ENCODE data around the gene ADIRF. TPM values are rescaled to one million over a fixed set of nuclear protein-coding genes. Genes with fewer than 3 reads are reported as not detected.
A peak's percentile ranks its signal among the peaks of the same experiment; 100 is the strongest.
"Not testable (repeated sequence)": the region's sequence is repeated elsewhere in the genome, so short reads cannot be mapped to it uniquely, and the experiment has no call there.

The ADIRF gene
- total RNA-seq, 1 donor from 2014 or later, result 599 TPM

DNA sequence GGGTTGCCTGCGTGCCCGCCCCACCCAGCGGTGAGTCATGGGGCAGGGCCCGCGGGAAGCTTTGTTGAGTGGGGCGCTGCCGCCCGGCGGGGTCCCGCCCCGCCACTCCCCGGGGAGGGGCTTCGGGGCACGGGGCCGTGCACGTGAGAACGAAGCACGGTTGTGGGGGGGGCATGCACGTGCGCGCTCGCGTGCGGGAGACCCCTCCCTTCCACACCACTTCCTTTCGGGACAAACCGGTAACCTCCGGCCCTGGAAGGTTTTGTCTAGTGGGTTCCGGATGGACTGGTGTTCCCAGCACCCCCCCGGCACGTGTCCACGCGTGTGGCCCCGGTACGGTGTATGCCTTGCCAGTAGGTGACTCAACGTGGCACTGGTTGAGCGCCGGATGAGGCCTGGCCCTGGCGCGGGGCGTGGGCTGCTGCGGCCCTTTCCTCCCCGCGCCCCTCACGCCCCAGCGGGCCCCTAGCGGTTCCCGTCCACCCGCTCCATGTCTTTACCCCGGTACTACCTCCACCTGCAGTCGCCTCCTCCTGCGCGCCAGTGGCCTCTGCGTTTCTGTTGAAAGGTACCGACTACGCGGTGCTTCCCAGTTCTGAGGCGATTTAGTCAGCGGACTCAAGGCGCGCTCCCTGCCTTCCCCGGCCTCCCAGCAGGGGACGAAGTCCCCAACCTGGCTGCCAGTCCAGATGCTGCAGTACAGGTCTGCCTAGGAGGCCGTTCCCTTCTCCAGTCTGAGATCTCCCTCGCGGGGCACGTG lies 3.1 kb downstream of the ADIRF start:
- peak; percentile 85 for ATAC-seq
- peak; percentile 96 for DNase-seq (ENCODE audit: low spot score)
- intact Hi-C loops (cut with DNase I), result no loop called here

DNA sequence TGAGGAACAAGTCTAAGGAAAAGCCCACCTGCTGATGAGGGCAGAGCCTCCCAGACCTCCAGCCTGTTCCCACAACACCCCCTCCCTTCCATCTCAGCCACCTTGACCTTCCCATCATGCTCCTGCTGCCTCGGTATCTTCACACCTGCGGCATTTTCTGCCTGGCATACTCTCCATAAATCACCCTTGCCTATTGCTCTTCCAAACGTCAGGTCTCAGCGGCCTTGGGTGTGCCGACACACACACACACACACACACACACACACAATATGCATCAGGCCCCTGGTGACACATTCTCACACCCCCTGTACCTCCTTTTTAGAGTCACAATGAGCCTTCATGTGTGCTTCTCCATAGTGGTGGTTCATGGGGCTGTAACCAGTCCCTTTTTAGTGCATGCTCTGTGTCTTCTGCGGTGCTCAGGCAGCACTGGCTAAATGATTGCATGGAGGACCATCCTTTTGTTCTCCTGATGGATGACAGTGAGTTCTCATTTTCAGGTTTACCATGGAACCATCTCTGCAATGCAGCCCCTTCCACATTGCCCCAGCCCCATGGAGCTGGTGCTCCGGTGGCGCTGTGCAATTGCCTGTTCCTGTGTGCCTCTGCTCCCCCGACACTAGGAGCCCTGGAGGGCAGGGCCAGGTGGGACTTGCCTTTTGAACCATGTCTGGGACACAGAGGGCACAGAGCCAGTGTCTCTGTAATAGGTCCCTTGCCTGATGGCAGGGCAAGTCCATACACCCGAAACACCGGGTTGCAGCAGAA lies 4.5 kb downstream of the ADIRF start:
- DNase-seq (ENCODE audit: low spot score) (no peak), ATAC-seq (no peak)
- intact Hi-C loops (cut with DNase I), result no loop called here

DNA sequence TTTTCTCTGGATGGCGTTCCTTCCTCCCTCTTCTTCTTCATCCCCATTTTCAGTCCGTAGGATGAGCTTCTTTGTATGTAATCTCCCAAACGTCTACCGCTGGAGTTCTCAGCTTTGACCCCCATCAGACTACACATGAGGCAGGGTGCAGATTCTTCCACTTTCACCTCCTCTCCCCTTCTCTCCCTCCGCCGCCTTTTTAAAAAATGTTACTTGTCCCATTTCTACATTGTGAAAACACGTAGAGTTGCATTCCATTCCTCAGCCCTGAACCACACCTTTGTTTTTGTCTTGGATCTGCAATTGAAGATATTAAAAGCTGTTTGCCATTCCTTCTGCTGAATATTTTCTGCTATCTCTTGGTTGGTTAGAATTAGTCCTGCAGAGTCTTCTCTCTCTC lies 6.2 kb downstream of the ADIRF start:
- DNase-seq (ENCODE audit: low spot score) (no peak), ATAC-seq (no peak)
- intact Hi-C loops (cut with DNase I), result no loop called here

DNA sequence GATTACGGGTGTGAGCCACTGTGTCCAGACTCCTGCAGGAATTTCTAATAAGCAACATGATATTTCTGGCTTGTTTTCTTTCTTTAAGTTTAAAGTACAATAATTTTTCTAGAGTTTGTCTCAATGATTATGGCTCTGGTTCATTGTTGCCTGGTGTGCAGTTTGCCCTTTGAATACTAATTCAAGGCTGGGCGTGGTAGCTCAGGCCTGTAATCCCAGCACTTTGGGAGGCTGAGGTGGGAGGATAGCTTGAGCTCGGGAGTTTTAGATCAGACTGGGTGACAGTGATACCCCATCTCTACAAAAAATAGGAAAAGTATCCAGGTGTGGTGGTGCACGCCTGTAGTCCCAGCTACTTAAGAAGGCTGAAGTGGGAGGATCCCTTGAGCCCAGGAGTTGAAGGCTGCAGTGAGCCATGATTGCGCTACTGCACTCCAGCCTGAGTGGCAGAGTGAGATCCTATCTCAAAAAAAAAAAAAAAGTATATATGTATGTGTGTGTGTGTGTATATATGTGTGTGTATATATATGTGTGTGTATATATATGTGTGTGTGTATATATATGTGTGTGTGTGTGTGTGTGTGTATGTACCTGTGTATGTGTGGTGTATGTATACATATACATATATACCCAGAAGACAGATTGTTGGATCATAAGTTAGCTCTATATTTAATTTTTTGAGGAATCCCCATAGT lies 8.2 kb downstream of the ADIRF start:
- no peak for DNase-seq (ENCODE audit: low spot score)
- ATAC-seq, result no peak
- intact Hi-C loops (cut with DNase I), result no loop called here

DNA sequence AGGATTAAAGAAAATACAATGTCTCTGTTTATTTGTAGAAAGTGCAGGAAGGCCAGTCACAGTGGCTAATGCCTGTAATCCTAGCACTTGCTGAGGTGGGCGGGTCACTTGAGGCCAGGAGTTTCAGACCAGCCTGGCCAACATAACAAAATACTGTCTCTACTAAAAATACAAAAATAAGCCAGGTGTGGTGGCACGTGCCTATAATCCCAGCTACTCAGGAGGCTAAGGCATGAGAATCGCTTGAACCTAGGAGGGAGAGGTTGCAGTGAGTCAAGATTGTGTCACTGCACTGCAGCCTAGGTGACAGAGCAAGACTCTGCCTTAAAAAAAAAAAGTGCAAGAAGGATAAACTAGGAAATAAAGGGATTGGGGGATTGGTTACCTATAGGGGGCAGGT lies 10.2 kb downstream of the ADIRF start:
- ATAC-seq; intact Hi-C loops (cut with DNase I): not testable (repeated sequence)

DNA sequence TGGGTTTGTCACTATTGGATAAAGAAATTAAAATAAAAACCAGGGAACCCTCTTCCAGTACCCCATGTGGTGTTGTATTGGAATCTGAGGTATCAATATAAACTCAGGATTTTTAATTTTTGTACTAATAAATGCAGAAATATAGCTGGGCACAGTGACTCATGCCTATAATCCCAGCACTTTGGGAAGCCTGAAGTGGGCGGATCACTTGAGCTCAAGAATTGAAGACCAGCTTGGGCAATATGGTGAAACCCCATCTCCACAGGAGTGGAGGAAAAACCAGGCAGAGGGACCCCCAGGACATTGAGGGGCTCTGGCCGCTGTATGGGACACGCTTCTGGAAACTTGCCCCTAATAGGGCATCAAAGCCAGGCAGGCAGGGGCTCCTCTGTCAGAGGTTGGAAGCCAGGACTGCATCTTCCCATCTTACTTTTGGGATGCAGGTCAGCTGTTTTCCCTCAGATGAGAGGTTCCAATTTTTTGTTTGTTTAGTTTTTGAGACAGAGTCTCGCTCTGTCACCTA lies 11.1 kb downstream of the ADIRF start:
- intact Hi-C loops (cut with DNase I), result no loop called here
- ATAC-seq (peak; percentile 14), DNase-seq (ENCODE audit: low spot score) (no peak)

More for the DNA sequence above, 10.2 kb downstream of the ADIRF start:
- DNase-seq (ENCODE audit: low spot score), result not testable (repeated sequence)

DNA sequence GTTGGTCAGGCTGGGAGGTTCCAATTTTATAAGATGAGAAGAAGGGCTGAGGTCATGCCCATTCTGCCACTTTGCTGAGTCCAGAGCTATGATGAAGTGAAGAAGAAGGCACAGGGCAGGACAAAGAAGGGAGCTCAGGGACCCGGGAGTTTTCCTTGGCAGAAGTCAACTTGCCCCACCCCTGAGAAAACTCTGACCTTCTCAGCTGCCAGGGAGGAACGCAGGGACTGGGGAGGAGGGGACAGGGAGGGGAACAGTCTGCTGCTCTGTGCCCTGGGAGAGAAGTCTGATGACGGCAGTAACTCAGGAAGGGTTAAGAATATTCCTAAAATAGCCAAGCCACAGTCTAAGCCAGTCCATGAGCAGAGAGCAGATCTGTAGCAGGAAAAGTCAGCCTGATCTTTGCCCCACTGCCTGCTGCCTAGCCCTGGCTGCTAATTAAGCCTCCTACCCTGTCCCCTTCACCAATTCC lies 11.7 kb downstream of the ADIRF start:
- intact Hi-C loops (cut with DNase I), result no loop called here
- ATAC-seq, result peak; percentile 88
- no peak for DNase-seq (ENCODE audit: low spot score)

DNA sequence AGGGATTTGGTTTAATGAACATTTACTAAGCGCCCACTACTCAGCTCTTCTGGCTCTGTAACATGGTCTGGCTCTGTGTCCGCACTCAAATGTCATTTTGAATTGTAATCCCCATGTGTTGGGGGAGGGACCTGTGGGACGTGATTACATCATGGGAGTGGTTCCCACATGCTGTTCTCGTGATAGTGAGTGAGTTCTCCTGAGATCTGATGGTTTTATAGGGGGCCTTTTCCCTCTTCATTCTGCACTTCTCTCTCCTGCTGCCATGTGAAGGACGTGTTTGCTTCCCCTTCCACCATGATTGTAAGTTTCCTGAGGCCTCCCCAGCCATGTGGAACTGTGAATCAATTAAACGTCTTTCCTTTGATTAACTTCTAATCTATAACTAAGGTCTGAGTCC lies 12.7 kb downstream of the ADIRF start:
- intact Hi-C loops (cut with DNase I); DNase-seq (ENCODE audit: low spot score): not testable (repeated sequence)
- peak; percentile 30 for ATAC-seq

DNA sequence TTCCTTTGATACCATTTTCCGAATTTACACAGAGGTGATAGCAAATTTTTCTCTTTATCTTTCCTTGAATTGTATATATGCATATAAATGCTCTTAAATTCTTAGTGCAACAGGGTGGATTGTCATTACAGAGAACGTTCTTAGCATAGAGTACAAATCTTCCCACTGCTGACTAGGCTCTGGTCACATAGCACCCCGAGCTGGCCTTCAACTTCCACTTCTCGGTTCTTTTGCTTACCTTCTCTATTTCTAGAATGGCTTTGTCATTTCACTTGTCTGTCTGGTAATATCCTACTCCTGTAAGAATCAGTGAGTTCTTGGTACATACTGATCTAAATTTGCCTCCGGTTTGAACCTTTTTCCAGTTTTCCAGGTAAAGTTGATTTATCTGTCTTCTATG lies 13.4 kb downstream of the ADIRF start:
- intact Hi-C loops (cut with DNase I), result no loop called here
- DNase-seq (ENCODE audit: low spot score) (no peak), ATAC-seq (no peak)

DNA sequence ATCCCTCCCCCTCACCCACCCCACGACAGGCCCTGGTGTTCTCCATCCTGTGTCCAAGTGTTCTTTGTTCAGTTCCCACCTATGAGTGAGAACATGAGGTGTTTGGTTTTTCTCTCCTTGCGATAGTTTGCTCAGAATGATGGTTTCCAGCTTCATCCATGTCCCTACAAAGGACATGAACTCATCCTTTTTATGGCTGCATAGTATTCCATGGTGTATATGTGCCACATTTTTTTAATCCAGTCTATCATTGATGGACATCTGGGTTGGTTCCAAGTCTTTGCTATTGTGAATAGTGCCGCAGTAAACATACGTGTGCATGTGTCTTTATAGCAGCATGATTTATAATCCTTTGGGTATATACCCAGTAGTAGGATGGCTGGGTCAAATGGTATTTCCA lies 16.2 kb downstream of the ADIRF start:
- intact Hi-C loops (cut with DNase I); ATAC-seq; DNase-seq (ENCODE audit: low spot score): not testable (repeated sequence)

DNA sequence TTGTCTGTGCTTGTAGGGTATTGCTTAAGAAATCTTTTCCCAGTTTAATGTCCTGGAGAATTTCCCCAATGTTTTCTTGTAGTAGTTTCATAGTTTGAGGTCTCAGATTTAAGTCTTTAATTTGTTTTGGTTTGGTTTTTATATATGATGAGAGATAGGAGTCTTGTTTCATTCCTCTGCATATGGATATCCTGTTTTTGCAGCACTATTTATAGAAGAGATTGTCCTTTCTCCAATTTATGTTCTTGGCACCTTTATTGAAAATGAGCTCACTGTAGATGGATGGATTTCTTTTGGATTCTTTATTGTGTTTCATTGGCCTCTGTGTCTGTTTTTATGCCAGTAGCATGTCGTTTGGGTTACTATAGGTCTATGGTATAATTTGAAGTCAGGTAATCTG lies 20.2 kb downstream of the ADIRF start:
- no peak for ATAC-seq
- DNase-seq (ENCODE audit: low spot score), result no peak
- intact Hi-C loops (cut with DNase I), result no loop called here

DNA sequence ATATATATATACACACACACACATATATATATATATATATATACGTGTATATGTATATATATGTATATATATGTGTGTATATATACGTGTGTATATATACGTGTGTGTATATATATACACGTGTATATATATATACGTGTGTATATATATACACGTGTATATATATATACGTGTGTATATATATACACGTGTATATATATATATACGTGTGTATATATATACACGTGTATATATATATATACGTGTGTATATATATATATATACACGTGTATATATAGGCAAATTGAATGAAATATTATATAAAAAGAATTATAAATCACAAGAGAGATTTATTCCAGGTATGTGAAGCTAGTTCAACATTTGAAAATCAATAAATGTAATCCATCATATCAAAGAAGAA lies 23.1 kb downstream of the ADIRF start:
- DNase-seq (ENCODE audit: low spot score); ATAC-seq: not testable (repeated sequence)

DNA sequence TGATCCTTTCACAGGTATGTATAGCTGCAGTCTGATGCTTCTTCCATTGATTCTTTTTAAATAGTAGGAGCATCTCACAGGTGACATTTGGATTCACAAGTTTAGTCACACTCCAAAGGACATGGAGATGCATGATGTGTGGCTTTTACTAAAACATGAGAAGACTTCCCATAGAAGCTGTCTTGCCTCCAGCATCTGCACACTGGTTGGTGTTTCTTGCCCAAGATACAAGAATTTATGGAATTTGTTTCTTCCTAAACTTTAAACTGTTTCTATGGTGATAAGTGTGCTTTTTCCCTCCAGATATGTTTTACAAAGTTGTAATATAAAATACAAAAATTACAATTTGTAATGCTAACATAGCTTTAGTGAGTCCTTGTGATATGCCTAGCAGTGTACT lies 24.2 kb downstream of the ADIRF start:
- intact Hi-C loops (cut with DNase I), result no loop called here
- DNase-seq (ENCODE audit: low spot score), result no peak
- no peak for ATAC-seq

More for the DNA sequence above, 23.1 kb downstream of the ADIRF start:
- intact Hi-C loops (cut with DNase I), result not testable (repeated sequence)

DNA sequence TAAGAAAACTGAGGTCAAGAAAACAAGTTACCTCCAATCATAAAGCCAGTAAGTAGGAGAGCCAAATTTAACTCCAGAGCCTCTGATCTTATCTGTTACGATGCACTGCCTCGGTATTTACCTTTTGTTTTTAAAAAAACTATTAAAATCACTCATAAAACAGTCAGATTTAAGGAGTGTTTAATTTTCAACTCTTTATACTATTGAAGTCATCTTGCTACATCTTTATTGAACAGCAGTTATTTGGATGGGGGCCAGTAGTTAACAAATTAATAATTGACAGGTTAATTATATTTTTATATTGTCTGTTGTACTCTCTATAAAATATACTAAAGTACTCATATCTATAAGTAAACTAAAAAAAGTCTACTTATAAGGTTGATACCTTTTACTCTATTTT lies 24.6 kb downstream of the ADIRF start:
- ATAC-seq, result no peak
- DNase-seq (ENCODE audit: low spot score), result no peak
- intact Hi-C loops (cut with DNase I), result no loop called here

DNA sequence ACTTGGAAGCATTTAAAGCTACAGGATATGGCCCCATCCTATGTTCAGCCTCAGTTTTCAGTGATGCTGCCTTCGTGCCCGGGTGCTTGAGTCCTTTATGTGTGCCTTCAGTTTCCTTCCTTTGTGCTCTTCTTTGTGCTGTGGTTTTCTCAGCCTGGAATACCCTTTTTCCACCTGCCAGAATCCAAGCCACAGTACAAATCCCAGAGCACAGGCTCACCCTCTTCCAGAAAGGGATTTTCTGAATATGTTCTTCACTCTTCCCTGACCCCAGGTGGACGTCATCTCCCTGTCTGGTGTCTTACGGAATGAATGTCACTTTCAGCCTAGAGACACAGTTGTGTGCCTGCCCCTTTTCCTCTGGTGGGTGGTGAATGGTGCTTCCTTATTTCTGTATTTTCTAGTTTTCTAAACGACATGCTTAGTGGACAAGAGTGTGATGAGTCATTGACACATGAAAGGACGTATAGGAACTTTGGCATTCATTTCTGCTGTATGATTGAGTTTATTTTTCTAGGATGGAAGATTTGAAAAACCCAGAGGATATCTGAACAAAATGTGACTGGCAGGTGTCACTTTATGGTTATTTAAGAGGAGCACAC lies 31.6 kb downstream of the ADIRF start:
- intact Hi-C loops (cut with DNase I); ATAC-seq; DNase-seq (ENCODE audit: low spot score): not testable (repeated sequence)

DNA sequence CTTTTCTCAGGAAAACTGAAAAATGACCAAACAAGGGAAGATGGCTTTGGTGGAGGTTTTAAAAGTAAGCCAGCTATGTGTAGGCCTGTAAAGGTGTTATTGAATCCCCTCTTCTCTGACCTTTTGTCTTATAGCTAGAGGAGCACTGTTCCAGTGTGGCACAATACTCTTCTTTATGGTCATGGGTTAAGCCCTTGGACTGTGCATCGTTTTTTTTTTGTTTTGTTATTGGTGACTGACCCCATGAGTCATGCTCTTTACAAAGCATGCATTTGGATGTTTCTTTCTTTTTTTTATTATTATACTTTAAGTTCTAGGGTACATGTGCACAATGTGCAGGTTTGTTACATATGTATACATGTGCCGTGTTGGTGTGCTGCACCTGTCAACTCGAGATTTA lies 32.2 kb downstream of the ADIRF start:
- ATAC-seq (no peak), DNase-seq (ENCODE audit: low spot score) (no peak)
- intact Hi-C loops (cut with DNase I), result no loop called here

DNA sequence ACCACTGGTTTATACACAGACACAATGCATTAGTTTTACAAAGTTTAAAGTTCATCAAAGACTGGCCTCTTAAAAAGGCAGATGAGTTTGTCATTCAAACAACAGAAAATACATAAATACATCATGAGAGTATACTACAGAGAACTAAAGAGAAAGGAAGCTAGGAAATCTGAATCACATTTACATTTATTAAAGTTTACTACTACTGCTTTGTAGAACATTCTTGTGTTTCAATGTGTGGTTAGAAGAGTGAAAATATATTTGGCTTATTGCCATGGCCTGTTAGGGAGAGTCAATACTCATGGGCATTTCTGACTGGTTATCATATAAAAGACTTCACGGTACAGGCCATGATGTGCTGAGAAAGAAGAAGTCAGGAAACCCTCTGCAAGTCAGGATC lies 38.8 kb downstream of the ADIRF start:
- ATAC-seq; intact Hi-C loops (cut with DNase I); DNase-seq (ENCODE audit: low spot score): not testable (repeated sequence)

DNA sequence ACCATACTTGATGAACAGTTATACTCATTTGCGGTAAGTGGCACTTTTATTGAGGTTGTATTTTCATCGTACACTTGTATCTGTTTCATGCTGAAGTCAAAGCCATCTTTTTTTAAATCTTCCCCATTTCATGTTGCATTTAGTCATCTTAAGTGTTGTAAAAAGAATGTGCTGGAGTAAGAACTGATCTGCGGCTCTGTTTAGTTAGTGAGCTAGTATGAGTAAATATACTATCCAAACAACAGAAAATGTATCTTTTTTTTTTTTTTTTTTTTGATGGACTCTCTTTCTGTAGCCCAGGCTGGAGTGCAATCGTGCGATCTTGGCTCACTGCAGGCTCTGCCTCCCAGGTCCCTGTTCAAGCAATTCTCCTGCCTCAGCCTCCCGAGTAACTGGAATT lies 39.4 kb downstream of the ADIRF start:
- ATAC-seq; intact Hi-C loops (cut with DNase I); DNase-seq (ENCODE audit: low spot score): not testable (repeated sequence)

DNA sequence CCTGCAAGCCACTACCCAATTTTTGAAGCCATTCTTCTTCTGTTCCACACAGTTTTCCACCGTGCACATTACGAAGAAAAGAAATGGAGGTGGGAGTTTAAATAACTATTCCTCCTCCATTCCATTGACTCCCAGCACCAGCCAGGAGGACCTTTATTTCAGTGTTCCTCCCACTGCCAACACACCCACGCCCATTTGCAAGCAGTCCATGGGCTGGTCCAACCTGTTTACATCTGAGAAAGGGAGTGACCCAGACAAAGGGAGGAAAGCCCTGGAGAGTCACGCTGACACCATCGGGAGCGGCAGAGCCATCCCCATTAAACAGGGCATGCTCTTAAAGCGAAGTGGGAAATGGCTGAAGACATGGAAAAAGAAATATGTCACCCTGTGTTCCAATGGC lies 40.0 kb downstream of the ADIRF start:
- DNase-seq (ENCODE audit: low spot score); intact Hi-C loops (cut with DNase I); ATAC-seq: not testable (repeated sequence)
